Smooth muscle cell (in vitro differentiated cells): ENCODE data around the gene TNFAIP8. TPM values are rescaled to one million over a fixed set of nuclear protein-coding genes. Genes with fewer than 3 reads are reported as not detected.
A peak's percentile ranks its signal among the peaks of the same experiment; 100 is the strongest.

Experiments
- DNase-seq: peaks from one replicate; lab custom pipeline; 2025; ENCODE audit not compliant: unreplicated experiment; lab: John Stamatoyannopoulos, UW
- H2AFZ ChIP-seq: fragments of 200-600 bp; sonication (generic); 2 replicates; pipeline ENCODE4 v1.6.0; 2016; ENCODE audit warnings: antibody characterized with exemption, low read depth, mild to moderate bottlenecking
- H3F3A ChIP-seq: fragments of 200-600 bp; sonication (generic); 2 replicates; pipeline ENCODE4 v1.6.0; 2017; ENCODE audit warnings: antibody characterized with exemption, low read depth
- H3K27ac ChIP-seq: fragments of 200-600 bp; sonication (generic); 2 replicates; pipeline ENCODE4 v1.5.1; 2016; ENCODE audit warnings: low read depth, mild to moderate bottlenecking
- H3K27me3 ChIP-seq: fragments of 200-600 bp; sonication (generic); 2 replicates; pipeline ENCODE4 v1.6.1; 2016; ENCODE audit warnings: low read depth, mild to moderate bottlenecking
- H3K36me3 ChIP-seq: fragments of 200-600 bp; sonication (generic); 2 replicates; pipeline ENCODE4 v1.5.1; 2016; ENCODE audit warnings: low read depth
- H3K4me1 ChIP-seq: fragments of 200-600 bp; sonication (generic); 2 replicates; pipeline ENCODE4 v1.5.1; 2016; ENCODE audit warnings: low read depth
- H3K4me2 ChIP-seq: fragments of 200-600 bp; sonication (generic); 2 replicates; pipeline ENCODE4 v1.6.0; 2016; ENCODE audit warnings: mild to moderate bottlenecking
- H3K4me3 ChIP-seq: fragments of 200-600 bp; sonication (generic); 2 replicates; pipeline ENCODE4 v1.5.1; 2016; ENCODE audit warnings: mild to moderate bottlenecking
- H3K79me2 ChIP-seq: fragments of 200-600 bp; sonication (generic); 2 replicates; pipeline ENCODE4 v1.6.0; 2016; ENCODE audit warnings: low read depth, mild to moderate bottlenecking
- H3K9ac ChIP-seq: fragments of 200-600 bp; sonication (generic); 2 replicates; pipeline ENCODE4 v1.6.0; 2016; ENCODE audit warnings: low read depth
- H3K9me3 ChIP-seq: fragments of 200-600 bp; sonication (generic); replicated peaks from 2 replicates; pipeline ENCODE4 v1.5.1; 2016; ENCODE audit warnings: low read depth
- H4K20me1 ChIP-seq: fragments of 200-600 bp; sonication (generic); 2 replicates; pipeline ENCODE4 v1.6.0; 2016; ENCODE audit warnings: low read depth
- CTCF ChIP-seq: fragments of 200-600 bp; sonication (generic); IDR thresholded peaks from 2 replicates; pipeline ENCODE4 v1.5.1; 2017; ENCODE audit warnings: borderline replicate concordance, mild to moderate bottlenecking, antibody characterized with exemption; ENCODE audit not compliant: insufficient read depth, poor library complexity, severe bottlenecking
- WGBS: methylation state at CpG from one replicate; pipeline ENCODE4 v1.1.7; 2016; ENCODE audit warnings: low lambda C conversion rate; 5-methylcytosine and 5-hydroxymethylcytosine counted together
- polyA plus RNA-seq: library from polyadenylated mRNA; unstranded; fragments of >200 nt; fragmentation: Nextera tagmentation; extraction: Ambion mirVana; gene quantifications from 2 replicates; pipeline ENCODE4 v1.2.1, GENCODE V29; 2016
- total RNA-seq: library from RNA; depleted of rRNA; stranded (reverse); fragments of >200 nt; gene quantifications from 2 replicates; pipeline ENCODE4 v1.2.3, GENCODE V29; 2014

TNFAIP8 gene
- total RNA-seq (81.2 and 85.1 TPM in 2 replicates), polyA plus RNA-seq (15.7 and 34.2 TPM in 2 replicates)

- Histone ChIP-seq H3K79me2 (peaks cover 59% of the 10 kb centered on the region), H3K4me3 (peak within 1 kb of the TSS; percentile 65), H3K4me2 (peak within 1 kb of the TSS; percentile 89), H3K9ac (peak within 1 kb of the TSS; percentile 69), H3K9me3 (no peaks in the 10 kb centered on the region), H4K20me1 (peaks cover 57% of the 10 kb centered on the region), H3F3A (no peaks in the 10 kb centered on the region), H2AFZ (peak within 1 kb of the TSS; percentile 63), H3K4me1 (peaks cover 12% of the 10 kb centered on the region), H3K27me3 (no peaks in the 10 kb centered on the region), H3K36me3 (no peaks in the 10 kb centered on the region), H3K27ac (peak within 1 kb of the TSS; percentile 87)
- 2% methylated on average over 60 of the region's 60 CpGs for WGBS
- no peak for TF ChIP-seq CTCF
- peak; percentile 32 for DNase-seq
Observed at GRCh38 chr5:119355685-119356611, at the start of gene TNFAIP8. TNFAIP8 (plus strand) TSS chr5:119356019; CDS start chr5:119356091, 72 bp downstream.

- H3K27ac ChIP-seq, result no peak overlapping the region
- WGBS, result 95% methylated on average over 3 of the region's 3 CpGs
- H3K27me3 ChIP-seq, result no peaks in the 10 kb centered on the region
Observed at GRCh38 chr5:119307170-119307569, 48.6 kb upstream of the TNFAIP8 start.

GRCh38 chr5:119309326-119309725 is 46.5 kb upstream of the TNFAIP8 start:
- Histone ChIP-seq H3K4me3 (no peak overlapping the region), H3K27ac (no peak overlapping the region), H3K4me1 (peaks cover 5% of the 10 kb centered on the region), H3K9ac (no peak overlapping the region), H2AFZ (no peak overlapping the region), H3K36me3 (no peaks in the 10 kb centered on the region), H3K9me3 (no peaks in the 10 kb centered on the region), H4K20me1 (peaks cover 3% of the 10 kb centered on the region), H3K27me3 (no peaks in the 10 kb centered on the region), H3K4me2 (no peak overlapping the region), H3K79me2 (peaks cover 62% of the 10 kb centered on the region), H3F3A (no peaks in the 10 kb centered on the region)
- no peak for TF ChIP-seq CTCF
- DNase-seq, result no peak
- WGBS, result 85% methylated on average over 4 of the region's 4 CpGs

More at GRCh38 chr5:119307170-119307569, 48.6 kb upstream of the TNFAIP8 start:
- no peak for DNase-seq
- Histone ChIP-seq H3K9me3 (no peaks in the 10 kb centered on the region), H4K20me1 (peaks cover 3% of the 10 kb centered on the region), H3F3A (peaks cover 2% of the 10 kb centered on the region), H2AFZ (no peak overlapping the region), H3K4me2 (no peak overlapping the region), H3K79me2 (peaks cover 53% of the 10 kb centered on the region), H3K4me1 (peaks cover 19% of the 10 kb centered on the region), H3K4me3 (no peak overlapping the region), H3K36me3 (no peaks in the 10 kb centered on the region), H3K9ac (no peak overlapping the region)
- no peak for TF ChIP-seq CTCF
